SJCRH30 (cell line): ENCODE results near the gene PRSS12. TPM values are rescaled to one million over a fixed set of nuclear protein-coding genes. Genes with fewer than 3 reads are reported as not detected.
"Not testable (repeated sequence)": the region's sequence is repeated elsewhere in the genome, so short reads cannot be mapped to it uniquely, and the experiment has no call there.

ENCODE experiments used
- DNase-seq, 2 experiments: peaks; one replicate each; pipeline ENCODE4 v3.0.0-alpha.2; 2015 to 2020
- H3K27ac ChIP-seq: fragments of 250-450 bp; sonication (Bioruptor Pico); 2 replicates; pipeline ENCODE4 v1.5.1; 2020; ENCODE audit warnings: mild to moderate bottlenecking, moderate library complexity
- H3K27me3 ChIP-seq: fragments of 250-450 bp; sonication (Bioruptor Pico); 2 replicates; pipeline ENCODE4 v1.5.1; 2020; ENCODE audit warnings: mild to moderate bottlenecking, moderate library complexity
- H3K36me3 ChIP-seq: fragments of 250-450 bp; sonication (Bioruptor Pico); 2 replicates; pipeline ENCODE4 v1.5.1; 2020; ENCODE audit warnings: mild to moderate bottlenecking, moderate library complexity
- H3K4me1 ChIP-seq: fragments of 250-450 bp; sonication (Bioruptor Pico); 2 replicates; pipeline ENCODE4 v1.5.1; 2020; ENCODE audit warnings: mild to moderate bottlenecking, moderate library complexity
- H3K4me3 ChIP-seq: fragments of 250-450 bp; sonication (Bioruptor Pico); 2 replicates; pipeline ENCODE4 v1.5.1; 2020; ENCODE audit warnings: mild to moderate bottlenecking, moderate library complexity
- H3K9me3 ChIP-seq: fragments of 250-450 bp; sonication (Bioruptor Pico); replicated peaks from 2 replicates; pipeline ENCODE4 v1.5.1; 2020; ENCODE audit warnings: mild to moderate bottlenecking, moderate library complexity
- total RNA-seq: library from RNA; depleted of rRNA; stranded (reverse); fragments of >200 nt; shearing (Covaris generic); gene quantifications from 2 replicates; pipeline ENCODE4 v1.2.3, GENCODE V29; 2014; rRNA removed

The PRSS12 gene
- 8.2 and 9.9 TPM in 2 replicates for total RNA-seq

- Histone ChIP-seq H3K27me3 (no peaks in the 10 kb centered on the region), H3K9me3 (no peaks in the 10 kb centered on the region), H3K4me3 (peak within 1 kb of the TSS; percentile 74), H3K27ac (peak within 1 kb of the TSS; percentile 48), H3K4me1 (0 out of 2 replicates have a peak, but pooled peaks cover 3% of the 10 kb centered on the region), H3K36me3 (no peaks in the 10 kb centered on the region)
- DNase-seq = peak; percentile 86 to 89
Observed at GRCh38 chr4:118352843-118353533, at the start of gene PRSS12. Gene PRSS12 (minus strand): TSS chr4:118353003. CDS start chr4:118352720, 283 bp downstream.

- H3K4me3 ChIP-seq = no peak overlapping the region
- peaks cover 28% of the 10 kb centered on the region for H3K4me1 ChIP-seq
- no peaks in the 10 kb centered on the region for H3K27me3 ChIP-seq
- H3K27ac ChIP-seq = no peak overlapping the region
- peak; percentile 18 to 43 for DNase-seq
- 0 out of 2 replicates have a peak, but pooled peaks cover 8% of the 10 kb centered on the region for H3K9me3 ChIP-seq
- H3K36me3 ChIP-seq = no peaks in the 10 kb centered on the region
Observed at GRCh38 chr4:118400356-118400755, 47.6 kb upstream of the PRSS12 start.

GRCh38 chr4:118399883-118400282 is 47.1 kb upstream of the PRSS12 start:
- H3K4me1 ChIP-seq = peaks cover 32% of the 10 kb centered on the region
- DNase-seq = peak; percentile 18 to 44
- not testable (repeated sequence) for H3K9me3 ChIP-seq, H3K27me3 ChIP-seq, H3K36me3 ChIP-seq, H3K4me3 ChIP-seq, H3K27ac ChIP-seq

- Histone ChIP-seq H3K27me3 (no peaks in the 10 kb centered on the region), H3K27ac (no peak overlapping the region), H3K36me3 (no peaks in the 10 kb centered on the region), H3K4me1 (peaks cover 32% of the 10 kb centered on the region), H3K9me3 (no peaks in the 10 kb centered on the region), H3K4me3 (no peak overlapping the region)
- peak in 1 of 2 experiments; percentile 32 for DNase-seq
Observed at GRCh38 chr4:118398226-118399090, 45.7 kb upstream of the PRSS12 start.

GRCh38 chr4:118397623-118397979 is 44.8 kb upstream of the PRSS12 start:
- no peak overlapping the region for H3K27ac ChIP-seq
- peak; percentile 11 to 49 for DNase-seq
- H3K4me1 ChIP-seq = peaks cover 32% of the 10 kb centered on the region
- no peaks in the 10 kb centered on the region for H3K27me3 ChIP-seq
- no peak overlapping the region for H3K4me3 ChIP-seq
- no peaks in the 10 kb centered on the region for H3K36me3 ChIP-seq
- H3K9me3 ChIP-seq = no peaks in the 10 kb centered on the region

GRCh38 chr4:118396881-118397622 is 44.2 kb upstream of the PRSS12 start:
- DNase-seq = no peak
- Histone ChIP-seq H3K4me3 (no peak overlapping the region), H3K9me3 (no peaks in the 10 kb centered on the region), H3K27ac (no peak overlapping the region), H3K36me3 (no peaks in the 10 kb centered on the region), H3K27me3 (no peaks in the 10 kb centered on the region), H3K4me1 (peaks cover 32% of the 10 kb centered on the region)

GRCh38 chr4:118395057-118395644 is 42.3 kb upstream of the PRSS12 start:
- DNase-seq = no peak
- peaks cover 26% of the 10 kb centered on the region for H3K4me1 ChIP-seq
- no peaks in the 10 kb centered on the region for H3K27me3 ChIP-seq
- H3K4me3 ChIP-seq = no peak overlapping the region
- no peaks in the 10 kb centered on the region for H3K9me3 ChIP-seq
- H3K36me3 ChIP-seq = no peaks in the 10 kb centered on the region
- no peak overlapping the region for H3K27ac ChIP-seq

- not testable (repeated sequence) for H3K27me3 ChIP-seq, H3K4me3 ChIP-seq, H3K36me3 ChIP-seq, H3K27ac ChIP-seq, H3K9me3 ChIP-seq, DNase-seq
- H3K4me1 ChIP-seq = peaks cover 11% of the 10 kb centered on the region
Observed at GRCh38 chr4:118392509-118392908, 39.7 kb upstream of the PRSS12 start.

- peaks cover 2% of the 10 kb centered on the region; the same call in 1 of the 2 replicates for H3K4me1 ChIP-seq
- DNase-seq = no peak
- H3K9me3 ChIP-seq = peaks cover 5% of the 10 kb centered on the region
- H3K27ac ChIP-seq = no peak overlapping the region
- no peak overlapping the region for H3K4me3 ChIP-seq
- H3K36me3 ChIP-seq = no peaks in the 10 kb centered on the region
- H3K27me3 ChIP-seq = no peaks in the 10 kb centered on the region
Observed at GRCh38 chr4:118390121-118390520, 37.3 kb upstream of the PRSS12 start.

GRCh38 chr4:118389721-118390120 is 36.9 kb upstream of the PRSS12 start:
- H3K36me3 ChIP-seq = no peaks in the 10 kb centered on the region
- H3K9me3 ChIP-seq = peaks cover 5% of the 10 kb centered on the region
- no peak overlapping the region for H3K4me3 ChIP-seq
- DNase-seq = no peak
- no peaks in the 10 kb centered on the region for H3K27me3 ChIP-seq
- H3K4me1 ChIP-seq = no peaks in the 10 kb centered on the region
- H3K27ac ChIP-seq = no peak overlapping the region

GRCh38 chr4:118388606-118389005 is 35.8 kb upstream of the PRSS12 start:
- H3K27ac ChIP-seq = no peak overlapping the region
- no peak for DNase-seq
- H3K27me3 ChIP-seq = no peaks in the 10 kb centered on the region
- no peaks in the 10 kb centered on the region for H3K4me1 ChIP-seq
- no peaks in the 10 kb centered on the region for H3K36me3 ChIP-seq
- peaks cover 5% of the 10 kb centered on the region for H3K9me3 ChIP-seq
- H3K4me3 ChIP-seq = no peak overlapping the region

- Histone ChIP-seq H3K27me3 (no peaks in the 10 kb centered on the region), H3K36me3 (no peaks in the 10 kb centered on the region), H3K4me1 (peaks cover 6% of the 10 kb centered on the region; the same call in 1 of the 2 replicates), H3K27ac (no peak overlapping the region), H3K9me3 (peaks cover 3% of the 10 kb centered on the region), H3K4me3 (no peak overlapping the region)
- no peak for DNase-seq
Observed at GRCh38 chr4:118381902-118382301, 29.1 kb upstream of the PRSS12 start.

GRCh38 chr4:118373614-118374255 is 20.9 kb upstream of the PRSS12 start:
- no peak overlapping the region for H3K4me3 ChIP-seq
- no peak overlapping the region for H3K27ac ChIP-seq
- H3K36me3 ChIP-seq = no peaks in the 10 kb centered on the region
- no peaks in the 10 kb centered on the region for H3K27me3 ChIP-seq
- peaks cover 6% of the 10 kb centered on the region for H3K4me1 ChIP-seq
- H3K9me3 ChIP-seq = no peaks in the 10 kb centered on the region
- DNase-seq = no peak

- no peaks in the 10 kb centered on the region for H3K36me3 ChIP-seq
- H3K4me1 ChIP-seq = peaks cover 6% of the 10 kb centered on the region; the same call in 1 of the 2 replicates
- H3K9me3 ChIP-seq = no peaks in the 10 kb centered on the region
- no peak overlapping the region for H3K27ac ChIP-seq
- H3K4me3 ChIP-seq = no peak overlapping the region
- no peaks in the 10 kb centered on the region for H3K27me3 ChIP-seq
- DNase-seq = no peak
Observed at GRCh38 chr4:118372251-118372650, 19.4 kb upstream of the PRSS12 start.
